K562 (cell line): Measurements from ENCODE around the gene ATP2A1. TPM values are rescaled to one million over a fixed set of nuclear protein-coding genes. Genes with fewer than 3 reads are reported as not detected.

Source experiments
- CTBP1 ChIP-seq: fragments of 450-650 bp; IDR thresholded peaks from 2 replicates; pipeline ENCODE4 v1.6.1; 2016; ENCODE audit warnings: borderline replicate concordance
- FOSL1 ChIP-seq: fragments of 200-800 bp; sonication (Bioruptor generic); conservative IDR thresholded peaks from 2 replicates; pipeline ENCODE4 v1.6.1; 2016; ENCODE audit warnings: missing genetic modification characterization, missing compliant biosample characterization
- MEIS2 ChIP-seq: fragments of 450-650 bp; IDR thresholded peaks from 2 replicates; pipeline ENCODE4 v1.6.1; 2014; ENCODE audit warnings: mild to moderate bottlenecking; ENCODE audit not compliant: partially characterized antibody
- RBFOX2 ChIP-seq: fragments of 200-400 bp; formaldehyde crosslinking; IDR thresholded peaks from 2 replicates; pipeline ENCODE4 v1.6.1; 2017; ENCODE audit warnings: low read depth, mild to moderate bottlenecking, low read length, moderate library complexity
- RBM22 ChIP-seq: fragments of 200-400 bp; formaldehyde crosslinking; IDR thresholded peaks from 2 replicates; pipeline ENCODE4 v1.6.1; 2018; ENCODE audit warnings: low read length, low read depth; ENCODE audit not compliant: poor library complexity, severe bottlenecking
- TRIM24 ChIP-seq, 2 experiments: fragments of 450-650 bp; IDR thresholded peaks; 2 replicates each; pipeline ENCODE4 v1.6.1; 2016
- ZEB2 ChIP-seq: fragments of 450-650 bp; IDR thresholded peaks from 2 replicates; pipeline ENCODE4 v1.6.1; 2016
- ZNF436 ChIP-seq: fragments of 250-450, 450-650 bp; sonication (Bioruptor Pico); formaldehyde crosslinking; IDR thresholded peaks from 2 replicates; pipeline ENCODE4 v1.7.0; 2020; ENCODE audit warnings: mild to moderate bottlenecking
- ZNF584 ChIP-seq: fragments of 200-800 bp; sonication (Bioruptor generic); IDR thresholded peaks from 2 replicates; pipeline ENCODE4 v1.6.1; 2016; ENCODE audit warnings: low read depth, mild to moderate bottlenecking, missing genetic modification characterization, missing compliant biosample characterization
- ZNF589 ChIP-seq: fragments of 200-800 bp; sonication (Bioruptor generic); IDR thresholded peaks from 2 replicates; pipeline ENCODE4 v1.6.1; 2016; ENCODE audit warnings: low read depth, missing genetic modification characterization, missing compliant biosample characterization
- polyA plus RNA-seq, 8 experiments: library from polyadenylated mRNA; depleted of rRNA in 4 of 8; stranded (reverse) in 5 of 8; unstranded in 3 of 8; fragments of >200 nt; fragmentation: Nextera tagmentation in 2 of 8; fragmentation: Illumina TruSeq in 1 of 8; extraction: Ambion mirVana in 2 of 8; extraction: Trizol in 1 of 8; gene quantifications; 2 replicates each; pipeline versions ENCODE4 v1.2.1 to v1.2.3, GENCODE V29; 2011 to 2014; ENCODE audit warnings: inconsistent platforms in 1 of 8, missing spikeins in 1 of 8
- total RNA-seq, 7 experiments: library from RNA; depleted of rRNA in 6 of 7; stranded (reverse); fragments of >200 nt in 6 of 7; fragmentation: Illumina TruSeq in 2 of 7; extraction: Trizol in 2 of 7; gene quantifications; 2 replicates each; pipeline versions ENCODE4 v1.2.1 to v1.2.3, GENCODE V29; 2011 to 2021; ENCODE audit warnings: low replicate concordance in 1 of 7
- TF ChIP-seq, protein P1 (sequence below): fragments of 450-650 bp; IDR thresholded peaks from 2 replicates; pipeline ENCODE4 v1.6.1; 2017; ENCODE audit warnings: antibody characterized with exemption, mild to moderate bottlenecking

The ATP2A1 gene
- total and polyA plus RNA-seq, 9 of the 15 experiments (the other 6 are each of a cell fraction or from before 2014, with no cell fraction given), result 0.25 to 2.6 (median 0.65) TPM

DNA sequence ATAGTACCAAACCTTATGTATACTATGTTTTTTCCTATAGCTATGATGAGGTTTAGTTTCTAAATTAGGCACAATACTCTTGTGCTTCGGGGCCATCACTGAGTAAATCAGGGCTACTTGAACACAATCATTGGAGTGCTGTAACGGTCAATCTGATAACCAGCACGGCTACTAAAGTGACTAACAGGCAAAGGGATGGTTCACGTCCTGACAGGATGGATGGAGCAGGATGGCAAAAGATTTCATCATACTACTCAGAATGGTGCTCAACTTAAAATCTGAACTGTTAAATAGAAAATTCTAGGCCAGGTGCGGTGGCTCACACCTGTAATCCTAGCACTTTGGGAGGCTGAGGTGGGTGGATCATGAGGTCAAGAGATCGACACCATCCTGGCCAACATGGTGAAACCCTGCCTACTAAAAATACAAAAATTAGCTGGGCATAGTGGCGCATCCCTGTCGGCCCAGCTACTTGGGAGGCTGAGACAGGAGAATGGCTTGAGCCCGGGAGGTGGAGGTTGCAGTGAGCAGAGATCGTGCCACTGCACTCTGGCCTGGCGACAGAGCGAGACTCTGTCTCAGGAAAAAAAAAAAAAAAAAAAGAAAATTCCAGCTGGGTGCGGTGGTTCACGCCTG is 39.2 kb upstream of the ATP2A1 start (continued):
- TF ChIP-seq ZNF436 (CRISPR knock-in tag) (no peak), MEIS2 (peak; percentile 49), CTBP1 (peak; percentile 76), RBM22 (peak; percentile 17), RBFOX2 (peak; percentile 36; the same call in 1 of the 2 replicates), ZNF589 (CRISPR knock-in tag) (peak; percentile 50; the same call in 1 of the 2 replicates), ZNF584 (CRISPR knock-in tag) (peak; percentile 91; the same call in 1 of the 2 replicates), FOSL1 (peak; percentile 61; the same call in 1 of the 2 replicates), TRIM24 (IDR thresholded peaks at IDR 0.05) (peak in 1 of 2 experiments; percentile 70; a peak in 1 of 4 replicates), ZEB2 (peak; percentile 78)
- TF ChIP-seq, protein P1, sequence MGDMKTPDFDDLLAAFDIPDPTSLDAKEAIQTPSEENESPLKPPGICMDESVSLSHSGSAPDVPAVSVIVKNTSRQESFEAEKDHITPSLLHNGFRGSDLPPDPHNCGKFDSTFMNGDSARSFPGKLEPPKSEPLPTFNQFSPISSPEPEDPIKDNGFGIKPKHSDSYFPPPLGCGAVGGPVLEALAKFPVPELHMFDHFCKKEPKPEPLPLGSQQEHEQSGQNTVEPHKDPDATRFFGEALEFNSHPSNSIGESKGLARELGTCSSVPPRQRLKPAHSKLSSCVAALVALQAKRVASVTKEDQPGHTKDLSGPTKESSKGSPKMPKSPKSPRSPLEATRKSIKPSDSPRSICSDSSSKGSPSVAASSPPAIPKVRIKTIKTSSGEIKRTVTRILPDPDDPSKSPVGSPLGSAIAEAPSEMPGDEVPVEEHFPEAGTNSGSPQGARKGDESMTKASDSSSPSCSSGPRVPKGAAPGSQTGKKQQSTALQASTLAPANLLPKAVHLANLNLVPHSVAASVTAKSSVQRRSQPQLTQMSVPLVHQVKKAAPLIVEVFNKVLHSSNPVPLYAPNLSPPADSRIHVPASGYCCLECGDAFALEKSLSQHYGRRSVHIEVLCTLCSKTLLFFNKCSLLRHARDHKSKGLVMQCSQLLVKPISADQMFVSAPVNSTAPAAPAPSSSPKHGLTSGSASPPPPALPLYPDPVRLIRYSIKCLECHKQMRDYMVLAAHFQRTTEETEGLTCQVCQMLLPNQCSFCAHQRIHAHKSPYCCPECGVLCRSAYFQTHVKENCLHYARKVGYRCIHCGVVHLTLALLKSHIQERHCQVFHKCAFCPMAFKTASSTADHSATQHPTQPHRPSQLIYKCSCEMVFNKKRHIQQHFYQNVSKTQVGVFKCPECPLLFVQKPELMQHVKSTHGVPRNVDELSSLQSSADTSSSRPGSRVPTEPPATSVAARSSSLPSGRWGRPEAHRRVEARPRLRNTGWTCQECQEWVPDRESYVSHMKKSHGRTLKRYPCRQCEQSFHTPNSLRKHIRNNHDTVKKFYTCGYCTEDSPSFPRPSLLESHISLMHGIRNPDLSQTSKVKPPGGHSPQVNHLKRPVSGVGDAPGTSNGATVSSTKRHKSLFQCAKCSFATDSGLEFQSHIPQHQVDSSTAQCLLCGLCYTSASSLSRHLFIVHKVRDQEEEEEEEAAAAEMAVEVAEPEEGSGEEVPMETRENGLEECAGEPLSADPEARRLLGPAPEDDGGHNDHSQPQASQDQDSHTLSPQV, result 0 out of 2 replicates have a peak, but pooled peaks have one; percentile 15
